NOMO-1 (cell line): ENCODE measurements around the gene FZD10.

ENCODE experiments used
- DNase-seq, 2 experiments: peaks; one replicate each; lab custom pipeline; 2025; ENCODE audit not compliant: unreplicated experiment in 2 of 2; lab: John Stamatoyannopoulos, UW

FZD10 gene

GRCh38 chr12:130177635-130178242 is 15.5 kb downstream of the FZD10 start:
- DNase-seq = no peak

- DNase-seq = no peak
Observed at GRCh38 chr12:130178282-130178681, 16.0 kb downstream of the FZD10 start.

GRCh38 chr12:130179191-130179590 is 16.9 kb downstream of the FZD10 start:
- no peak for DNase-seq

- DNase-seq = no peak
Observed at GRCh38 chr12:130179621-130180020, 17.4 kb downstream of the FZD10 start.

GRCh38 chr12:130181211-130181610 is 18.9 kb downstream of the FZD10 start:
- DNase-seq = no peak

GRCh38 chr12:130183585-130184370 is 21.5 kb downstream of the FZD10 start:
- no peak for DNase-seq

- no peak for DNase-seq
Observed at GRCh38 chr12:130184404-130185090, 22.3 kb downstream of the FZD10 start.

GRCh38 chr12:130185455-130186391 is 23.5 kb downstream of the FZD10 start:
- DNase-seq = no peak

- no peak for DNase-seq
Observed at GRCh38 chr12:130186651-130187268, 24.5 kb downstream of the FZD10 start.

- no peak for DNase-seq
Observed at GRCh38 chr12:130192642-130193345, 30.5 kb downstream of the FZD10 start.

- no peak for DNase-seq
Observed at GRCh38 chr12:130194154-130194553, 31.9 kb downstream of the FZD10 start.

GRCh38 chr12:130195369-130195768 is 33.1 kb downstream of the FZD10 start:
- no peak for DNase-seq

GRCh38 chr12:130195776-130196175 is 33.5 kb downstream of the FZD10 start:
- DNase-seq = no peak

GRCh38 chr12:130196827-130197226 is 34.6 kb downstream of the FZD10 start:
- DNase-seq = no peak

GRCh38 chr12:130198026-130198662 is 35.9 kb downstream of the FZD10 start:
- no peak for DNase-seq

- DNase-seq = no peak
Observed at GRCh38 chr12:130198663-130199060, 36.4 kb downstream of the FZD10 start.

GRCh38 chr12:130199581-130200390 is 37.5 kb downstream of the FZD10 start:
- no peak for DNase-seq

GRCh38 chr12:130200445-130200844 is 38.2 kb downstream of the FZD10 start:
- peak in 1 of 2 experiments; percentile 0 for DNase-seq
